ENCODE measurements around the gene KBTBD12.

- TF ChIP-seq CTCF (IDR thresholded peaks at IDR 0.05; ENCODE audit: insufficient read depth, low read length, poor library complexity, severe bottlenecking) (no peak), EZH2phosphoT487 (conservative IDR thresholded peaks at IDR 0.05; ENCODE audit: low read length) (no peak)
Observed at GRCh38 chr3:127923611-127924010, 8.6 kb downstream of the KBTBD12 start.
